GM12878 (cell line): ENCODE measurements around the gene METRN. TPM values are rescaled to one million over a fixed set of nuclear protein-coding genes. Genes with fewer than 3 reads are reported as not detected.

Experiments
- ATAC-seq: fragments of 200-7000 bp; cut with Tn5 transposase; 3 replicates; pipeline ENCODE4 v1.9.1; 2020; ENCODE audit warnings: mild to moderate bottlenecking, moderate library complexity
- BruUV-seq: library from RNA; stranded (reverse); fragments of 400-500 nt; replicated peaks from 2 replicates; lab custom pipeline; 2021; lab: Mats Ljungman, UMichigan
- CTCF ChIA-PET: fragments of 300-600 bp; sonication (Branson Sonifier 250); formaldehyde crosslinking; extraction: SDS; loops from one replicate; lab custom pipeline; 2021; ENCODE audit warnings: inconsistent platforms; lab: Yijun Ruan, JAX
- POLR2A ChIA-PET: fragments of 350-600 bp; formaldehyde crosslinking; extraction: SDS; loops from one replicate; lab custom pipeline; 2021; ENCODE audit warnings: inconsistent platforms; lab: Charles Lee
- RAD21 ChIA-PET: fragments of 300-600 bp; sonication (Branson Sonifier 250); formaldehyde crosslinking; loops from one replicate; lab custom pipeline; 2023; ENCODE audit warnings: antibody characterized with exemption; ENCODE audit not compliant: unreplicated experiment; lab: Charles Lee
- SMC1A ChIA-PET: fragments of 300-600 bp; sonication (Branson Sonifier 250); formaldehyde crosslinking; loops from one replicate; lab custom pipeline; 2023; ENCODE audit not compliant: unreplicated experiment, uncharacterized antibody; lab: Charles Lee
- DNase-seq: peaks from one replicate; pipeline ENCODE4 v3.0.0-alpha.2; 2011; ENCODE audit warnings: low read depth, low spot score
- FAIRE-seq: peaks from 3 replicates; lab custom pipeline; 2011; peaks lifted over from hg19 to GRCh38; lab: Jason Lieb, UNC
- H2AFZ ChIP-seq: 2 replicates; pipeline ENCODE4 v1.6.0; 2011; ENCODE audit warnings: low read depth, low read length, control low read depth; ENCODE audit not compliant: control insufficient read depth
- H3K27ac ChIP-seq: 2 replicates; pipeline ENCODE4 v1.5.1; 2011; ENCODE audit warnings: control low read depth; ENCODE audit not compliant: control insufficient read depth, insufficient read depth
- H3K27me3 ChIP-seq, 2 experiments: replicated peaks in 1 of 2; 2 replicates each; pipeline versions ENCODE4 v1.6.0 to v1.6.1; 2011; ENCODE audit warnings: low read length in 1 of 2; ENCODE audit not compliant: control insufficient read depth in 2 of 2, insufficient read depth in 2 of 2
- H3K36me3 ChIP-seq, 2 experiments: 2 replicates each; pipeline ENCODE4 v1.5.1; 2011; ENCODE audit warnings: low read length in 1 of 2; ENCODE audit not compliant: control insufficient read depth in 2 of 2, insufficient read depth in 2 of 2
- H3K4me1 ChIP-seq: 2 replicates; pipeline ENCODE4 v1.6.1; 2011; ENCODE audit warnings: mild to moderate bottlenecking, low read length, moderate library complexity, mixed read lengths; ENCODE audit not compliant: control insufficient read depth, insufficient read depth
- H3K4me2 ChIP-seq: 2 replicates; pipeline ENCODE4 v1.6.0; 2011; ENCODE audit warnings: control low read depth; ENCODE audit not compliant: control insufficient read depth, insufficient read depth
- H3K4me3 ChIP-seq: fragments of 200-600 bp; sonication (generic); 2 replicates; pipeline ENCODE4 v1.5.1; 2016
- H3K79me2 ChIP-seq: 2 replicates; pipeline ENCODE4 v1.6.0; 2011; ENCODE audit warnings: low read length; ENCODE audit not compliant: control insufficient read depth, insufficient read depth
- H3K9ac ChIP-seq: 2 replicates; pipeline ENCODE4 v1.8.0; 2011; ENCODE audit warnings: low read length, control low read depth, mixed read lengths; ENCODE audit not compliant: control insufficient read depth, insufficient read depth
- H3K9me3 ChIP-seq: replicated peaks from 3 replicates; pipeline ENCODE4 v1.5.1; 2011; ENCODE audit warnings: mild to moderate bottlenecking, low read length; ENCODE audit not compliant: control insufficient read depth, insufficient read depth
- H4K20me1 ChIP-seq: 2 replicates; pipeline ENCODE4 v1.6.0; 2011; ENCODE audit not compliant: control insufficient read depth, insufficient read depth
- BCL11A ChIP-seq: IDR thresholded peaks from 2 replicates; pipeline ENCODE4 v1.6.1; 2011; ENCODE audit warnings: low read depth, low read length
- IRF3 ChIP-seq: fragments of 450-650 bp; IDR thresholded peaks from 2 replicates; pipeline ENCODE4 v1.6.1; 2014; ENCODE audit warnings: mild to moderate bottlenecking
- KLF5 ChIP-seq: fragments of 450-650 bp; IDR thresholded peaks from 2 replicates; pipeline ENCODE4 v1.6.1; 2014; ENCODE audit warnings: mild to moderate bottlenecking; ENCODE audit not compliant: partially characterized antibody
- MTA2 ChIP-seq: fragments of 450-650 bp; IDR thresholded peaks from 2 replicates; pipeline ENCODE4 v1.6.1; 2016; ENCODE audit warnings: low read depth, mild to moderate bottlenecking, moderate library complexity
- PML ChIP-seq: IDR thresholded peaks from 2 replicates; pipeline ENCODE4 v1.6.1; 2012; ENCODE audit warnings: low read length, inconsistent platforms
- TBL1XR1 ChIP-seq: IDR thresholded peaks from 2 replicates; pipeline ENCODE4 v1.6.1; 2012; ENCODE audit warnings: low read depth, low read length, improper control_type of control experiment
- ZNF592 ChIP-seq: fragments of 450-650 bp; IDR thresholded peaks from 2 replicates; pipeline ENCODE4 v1.6.1; 2017; ENCODE audit warnings: mild to moderate bottlenecking, moderate library complexity
- WGBS: methylation state at CpG from one replicate; pipeline ENCODE4 v1.1.6; 2016; ENCODE audit warnings: low lambda C conversion rate; ENCODE audit not compliant: insufficient replicate concordance, insufficient coverage; ENCODE audit errors: missing lambda C conversion rate; 5-methylcytosine and 5-hydroxymethylcytosine counted together
- in situ Hi-C: fragments of 300-500 bp; cut with MboI; formaldehyde crosslinking; loops from 9 replicates; pipeline ENCODE4 v1.14.3; 2018; ENCODE audit warnings: mixed read lengths
- intact Hi-C: fragments of 100-400 bp; cut with micrococcal nuclease; formaldehyde crosslinking; loops from one replicate; pipeline ENCODE4 v1.14.2; 2022; ENCODE audit not compliant: unreplicated experiment
- polyA plus RNA-seq, 11 experiments: library from polyadenylated mRNA; depleted of rRNA in 4 of 11; unstranded in 6 of 11; stranded (reverse) in 5 of 11; fragments of >200 nt; fragmentation: Nextera tagmentation in 4 of 11; fragmentation: Illumina TruSeq in 1 of 11; extraction: Ambion mirVana in 4 of 11; extraction: Trizol in 1 of 11; gene quantifications; 1 replicate in 1 of 11; 2 replicates in 10 of 11; pipeline versions ENCODE4 v1.2.1 to v1.2.3, GENCODE V29; 2011 to 2016; ENCODE audit warnings: inconsistent platforms in 2 of 11, missing spikeins in 2 of 11, low read depth in 1 of 11
- total RNA-seq, 4 experiments: library from RNA; depleted of rRNA in 3 of 4; stranded (reverse); fragments of >200 nt in 3 of 4; fragmentation: Illumina TruSeq in 1 of 4; extraction: Trizol in 1 of 4; gene quantifications; 2 replicates each; pipeline versions ENCODE4 v1.2.1 to v1.2.3, GENCODE V29; 2013 to 2021

The METRN gene
- total and polyA plus RNA-seq, 10 of the 15 experiments (the other 5 are each of a cell fraction or from before 2014, with no cell fraction given) = 0.11 to 12.8 (median 1.1) TPM; not detected in 1

- H2AFZ ChIP-seq = peak overlapping the region; percentile 42; the same call in 1 of the 2 replicates
- intact Hi-C loops = loop anchor here (2.0 to 5.0 kb wide), 2 partner anchors 19 to 47 kb away; partner anchors contain the start of genes ANTKMT, CHTF18 and RPUSD1
- H3K9ac ChIP-seq = peak overlapping the region; percentile 93
- RAD21 ChIA-PET = interaction anchor here (0.6 kb wide), 1 partner anchor 28 kb away, joined by 3 read pairs; no protein-coding TSS in a partner anchor
- in situ Hi-C loops = loop anchor here (5.0 kb wide), 1 partner anchor 47 kb away; the partner anchor contains the start of genes CHTF18 and RPUSD1
- TF ChIP-seq MTA2 (no peak), KLF5 (no peak), TBL1XR1 (no peak), BCL11A (no peak), ZNF592 (no peak), PML (no peak), IRF3 (no peak)
- peaks cover 39% of the 10 kb centered on the region for H3K4me1 ChIP-seq
- peaks cover 2 to 6% of the 10 kb centered on the region in 2 experiments; a peak in 3 of 4 replicates for H3K36me3 ChIP-seq
- H3K27ac ChIP-seq = peak overlapping the region; percentile 76
- H3K4me2 ChIP-seq = peak overlapping the region; percentile 90
- H4K20me1 ChIP-seq = no peaks in the 10 kb centered on the region
- no peak for FAIRE-seq
- SMC1A ChIA-PET = no interaction called here
- DNase-seq = no peak
- H3K4me3 ChIP-seq = peak overlapping the region; percentile 90
- H3K9me3 ChIP-seq = no peaks in the 10 kb centered on the region
- BruUV-seq = TSS peak; percentile 75
- CTCF ChIA-PET = interaction anchor here (0.8 to 2.2 kb wide), 7 partner anchors 15 to 45 kb away, joined by 3 to 10 read pairs (median 5); partner anchors contain the start of genes ANTKMT and METRN
- ATAC-seq = peak; percentile 6
- WGBS = 47% methylated on average over 35 of the region's 38 CpGs
- no peaks in the 10 kb centered on the region for H3K27me3 ChIP-seq
- peaks cover 16% of the 10 kb centered on the region for H3K79me2 ChIP-seq
- POLR2A ChIA-PET = interaction anchor here (3.4 to 7.3 kb wide), 2 partner anchors 13 to 19 kb away, joined by 16 to 60 read pairs; partner anchors contain the start of genes ANTKMT, CCDC78 and HAGHL
Observed at GRCh38 chr16:739560-740458, 24.9 kb downstream of the METRN start.
